ENCODE data around the gene BEST3. TPM values are rescaled to one million over a fixed set of nuclear protein-coding genes. Genes with fewer than 3 reads are reported as not detected.

BEST3 gene
- total and polyA plus RNA-seq, 2 donors (not counting 1 experiment from before 2014, with no cell fraction given), result not detected

DNA sequence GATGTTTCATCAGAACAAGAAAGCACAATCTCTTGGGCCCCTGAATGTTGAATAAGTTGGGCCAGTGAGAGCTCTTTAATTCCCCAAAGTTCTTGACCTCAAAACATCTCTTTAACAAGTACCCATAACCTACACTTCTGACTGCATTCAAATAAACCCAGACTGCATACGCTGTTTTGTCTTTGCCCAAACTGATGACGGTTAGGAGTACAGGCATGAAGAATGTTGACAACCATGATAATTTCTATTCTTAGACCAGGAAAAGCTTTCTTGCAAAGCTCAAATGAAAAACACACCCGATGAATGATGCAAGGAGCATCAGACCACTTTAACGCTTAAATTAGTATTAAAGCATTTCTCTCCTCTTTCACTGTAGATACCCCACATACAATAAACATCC, 27.8 kb upstream of the BEST3 start:
- no peaks in the 10 kb centered on the region for H3K36me3 ChIP-seq (ENCODE audit: control insufficient read depth, insufficient read depth, low read length)
- H2AFZ ChIP-seq (ENCODE audit: low read length), result no peak overlapping the region
- no peaks in the 10 kb centered on the region for H3K79me2 ChIP-seq (ENCODE audit: control insufficient read depth, insufficient read depth, low read length)
- H3K9me3 ChIP-seq (ENCODE audit: control insufficient read depth, insufficient read depth, low read depth, low read length), result no peaks in the 10 kb centered on the region
- H4K20me1 ChIP-seq (ENCODE audit: control insufficient read depth, extremely low read depth, insufficient read depth, low read length), result no peaks in the 10 kb centered on the region
- no peak overlapping the region for H3K9ac ChIP-seq (ENCODE audit: insufficient read depth, low read length)
- H3K27me3 ChIP-seq (ENCODE audit: control insufficient read depth, insufficient read depth, low read length), result no peaks in the 10 kb centered on the region
- no peak overlapping the region for H3K27ac ChIP-seq (ENCODE audit: insufficient read depth, low read length)
- DNase-seq (ENCODE audit: low read depth in 2 of 2), result no peak
- TF ChIP-seq EZH2 (IDR thresholded peaks at IDR 0.05; ENCODE audit: low read length, missing control alignments), result no peak
- TF ChIP-seq, protein P1, sequence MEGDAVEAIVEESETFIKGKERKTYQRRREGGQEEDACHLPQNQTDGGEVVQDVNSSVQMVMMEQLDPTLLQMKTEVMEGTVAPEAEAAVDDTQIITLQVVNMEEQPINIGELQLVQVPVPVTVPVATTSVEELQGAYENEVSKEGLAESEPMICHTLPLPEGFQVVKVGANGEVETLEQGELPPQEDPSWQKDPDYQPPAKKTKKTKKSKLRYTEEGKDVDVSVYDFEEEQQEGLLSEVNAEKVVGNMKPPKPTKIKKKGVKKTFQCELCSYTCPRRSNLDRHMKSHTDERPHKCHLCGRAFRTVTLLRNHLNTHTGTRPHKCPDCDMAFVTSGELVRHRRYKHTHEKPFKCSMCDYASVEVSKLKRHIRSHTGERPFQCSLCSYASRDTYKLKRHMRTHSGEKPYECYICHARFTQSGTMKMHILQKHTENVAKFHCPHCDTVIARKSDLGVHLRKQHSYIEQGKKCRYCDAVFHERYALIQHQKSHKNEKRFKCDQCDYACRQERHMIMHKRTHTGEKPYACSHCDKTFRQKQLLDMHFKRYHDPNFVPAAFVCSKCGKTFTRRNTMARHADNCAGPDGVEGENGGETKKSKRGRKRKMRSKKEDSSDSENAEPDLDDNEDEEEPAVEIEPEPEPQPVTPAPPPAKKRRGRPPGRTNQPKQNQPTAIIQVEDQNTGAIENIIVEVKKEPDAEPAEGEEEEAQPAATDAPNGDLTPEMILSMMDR (conservative IDR thresholded peaks at IDR 0.05 in 1 of 2, IDR thresholded peaks at IDR 0.05 in 1 of 2; ENCODE audit: low read depth in 1 of 2, low read length in 2 of 2), result no peak
- no peak overlapping the region for H3K4me2 ChIP-seq (ENCODE audit: extremely low read depth, insufficient read depth, low read length)
- no peak overlapping the region for H3K4me3 ChIP-seq (replicated peaks in 1 of 4; ENCODE audit: control extremely low read depth in 1 of 4, insufficient read depth in 1 of 4, low read depth in 3 of 4, low read length in 4 of 4)
- no peaks in the 10 kb centered on the region for H3K4me1 ChIP-seq (ENCODE audit: control insufficient read depth, extremely low read depth, insufficient read depth, low read length)

DNA sequence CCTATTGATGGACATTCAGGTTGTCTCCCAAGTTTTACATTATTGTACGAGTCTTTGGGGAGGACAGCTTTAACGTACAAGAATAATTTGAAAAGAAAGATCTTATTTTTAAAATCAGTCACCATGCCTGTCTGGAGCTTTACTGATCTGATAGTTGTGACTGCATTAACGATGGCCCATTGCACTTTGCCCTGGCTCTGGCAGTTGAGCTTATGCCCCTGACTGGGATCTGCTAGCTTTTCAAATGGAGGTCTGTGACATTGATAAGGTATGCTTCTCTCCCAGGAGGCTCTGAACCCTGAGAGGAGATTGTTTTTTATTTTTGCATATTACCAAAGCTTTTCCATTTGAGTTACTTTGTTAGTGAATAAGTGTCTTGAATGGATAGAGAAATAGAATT, 21.6 kb upstream of the BEST3 start:
- no peak overlapping the region for H3K4me3 ChIP-seq (replicated peaks in 1 of 4; ENCODE audit: control extremely low read depth in 1 of 4, insufficient read depth in 1 of 4, low read depth in 3 of 4, low read length in 4 of 4)
- no peak for TF ChIP-seq EZH2 (IDR thresholded peaks at IDR 0.05; ENCODE audit: low read length, missing control alignments)
- TF ChIP-seq, protein P1 (conservative IDR thresholded peaks at IDR 0.05 in 1 of 2, IDR thresholded peaks at IDR 0.05 in 1 of 2; ENCODE audit: low read depth in 1 of 2, low read length in 2 of 2), result no peak

DNA sequence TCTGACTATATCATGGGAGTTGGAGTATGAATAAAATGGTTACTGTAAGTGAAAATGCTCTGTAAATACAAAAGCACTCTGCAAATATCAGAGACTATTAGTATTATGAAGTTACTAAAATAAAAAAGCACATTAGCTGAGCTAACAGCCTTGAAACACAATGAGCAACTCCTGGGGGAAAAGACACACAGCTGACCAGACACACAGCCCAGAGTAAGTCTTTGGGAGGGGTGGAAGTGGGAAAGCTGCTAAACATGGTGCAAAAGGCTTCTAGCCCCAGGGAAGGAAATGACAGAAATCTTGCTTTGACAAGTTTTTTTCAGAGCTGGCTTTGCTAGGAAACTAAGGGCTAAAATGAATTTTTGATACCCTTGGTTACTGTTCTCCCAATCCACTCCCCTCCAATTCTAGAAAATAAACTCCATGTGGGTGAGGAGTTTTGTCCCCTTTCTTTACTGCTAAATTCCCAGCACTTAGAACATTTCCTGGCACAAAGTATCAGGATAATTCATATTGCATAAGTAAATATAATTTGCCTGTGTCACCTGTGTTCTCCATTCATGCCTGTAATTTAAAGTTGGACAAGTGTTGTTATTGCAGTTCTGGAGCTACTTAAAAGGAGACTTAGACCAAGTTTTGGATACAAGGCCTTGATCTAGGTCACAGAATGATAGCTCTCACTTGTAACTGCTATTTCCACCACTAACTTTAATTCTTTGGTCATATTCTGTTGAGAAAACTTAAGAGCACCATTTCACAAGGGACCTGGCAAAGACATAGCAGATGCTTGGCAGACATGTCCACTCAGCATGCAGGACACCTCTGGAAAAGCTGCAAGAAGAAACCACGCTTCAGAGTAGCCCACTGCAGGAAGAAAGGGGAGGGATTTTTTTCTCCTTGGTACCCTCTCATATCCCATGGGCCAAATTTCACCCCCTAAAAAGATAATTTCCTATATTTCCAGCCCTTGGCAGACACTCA, 20.5 kb upstream of the BEST3 start:
- Histone ChIP-seq H2AFZ (ENCODE audit: low read length) (no peak overlapping the region), H3K79me2 (ENCODE audit: control insufficient read depth, insufficient read depth, low read length) (no peaks in the 10 kb centered on the region), H3K27me3 (ENCODE audit: control insufficient read depth, insufficient read depth, low read length) (no peaks in the 10 kb centered on the region), H4K20me1 (ENCODE audit: control insufficient read depth, extremely low read depth, insufficient read depth, low read length) (no peaks in the 10 kb centered on the region), H3K36me3 (ENCODE audit: control insufficient read depth, insufficient read depth, low read length) (no peaks in the 10 kb centered on the region), H3K4me2 (ENCODE audit: extremely low read depth, insufficient read depth, low read length) (no peak overlapping the region), H3K4me3 (replicated peaks in 1 of 4; ENCODE audit: control extremely low read depth in 1 of 4, insufficient read depth in 1 of 4, low read depth in 3 of 4, low read length in 4 of 4) (no peak overlapping the region), H3K9ac (ENCODE audit: insufficient read depth, low read length) (no peak overlapping the region), H3K4me1 (ENCODE audit: control insufficient read depth, extremely low read depth, insufficient read depth, low read length) (no peaks in the 10 kb centered on the region), H3K27ac (ENCODE audit: insufficient read depth, low read length) (no peak overlapping the region), H3K9me3 (ENCODE audit: control insufficient read depth, insufficient read depth, low read depth, low read length) (no peaks in the 10 kb centered on the region)
- DNase-seq (ENCODE audit: low read depth in 2 of 2), result no peak
- TF ChIP-seq, protein P1 (conservative IDR thresholded peaks at IDR 0.05 in 1 of 2, IDR thresholded peaks at IDR 0.05 in 1 of 2; ENCODE audit: low read depth in 1 of 2, low read length in 2 of 2), result no peak
- TF ChIP-seq EZH2 (IDR thresholded peaks at IDR 0.05; ENCODE audit: low read length, missing control alignments), result no peak

More for the DNA sequence above, 21.6 kb upstream of the BEST3 start:
- no peaks in the 10 kb centered on the region for H3K4me1 ChIP-seq (ENCODE audit: control insufficient read depth, extremely low read depth, insufficient read depth, low read length)
- no peaks in the 10 kb centered on the region for H3K9me3 ChIP-seq (ENCODE audit: control insufficient read depth, insufficient read depth, low read depth, low read length)
- H2AFZ ChIP-seq (ENCODE audit: low read length), result no peak overlapping the region
- H3K9ac ChIP-seq (ENCODE audit: insufficient read depth, low read length), result no peak overlapping the region
- H3K27me3 ChIP-seq (ENCODE audit: control insufficient read depth, insufficient read depth, low read length), result no peaks in the 10 kb centered on the region
- H3K27ac ChIP-seq (ENCODE audit: insufficient read depth, low read length), result no peak overlapping the region
- H3K36me3 ChIP-seq (ENCODE audit: control insufficient read depth, insufficient read depth, low read length), result no peaks in the 10 kb centered on the region
- no peaks in the 10 kb centered on the region for H4K20me1 ChIP-seq (ENCODE audit: control insufficient read depth, extremely low read depth, insufficient read depth, low read length)
- no peak for DNase-seq (ENCODE audit: low read depth in 2 of 2)
- H3K79me2 ChIP-seq (ENCODE audit: control insufficient read depth, insufficient read depth, low read length), result no peaks in the 10 kb centered on the region
- no peak overlapping the region for H3K4me2 ChIP-seq (ENCODE audit: extremely low read depth, insufficient read depth, low read length)

All from fibroblast of lung (primary cell).